HEK293 (cell line): ENCODE results near the gene TUBD1.

Source experiments
- CTCF ChIP-seq: fragments of 450-650 bp; formaldehyde crosslinking; IDR thresholded peaks from 2 replicates; pipeline ENCODE4 v1.5.1; 2016; ENCODE audit warnings: missing biosample characterization, missing genetic modification characterization
- PATZ1 ChIP-seq: fragments of 450-650 bp; formaldehyde crosslinking; IDR thresholded peaks from 2 replicates; pipeline ENCODE4 v1.5.1; 2016; ENCODE audit warnings: missing biosample characterization, missing genetic modification characterization
- SCRT2 ChIP-seq: fragments of 450-650 bp; formaldehyde crosslinking; IDR thresholded peaks from 2 replicates; pipeline ENCODE4 v1.5.1; 2016; ENCODE audit warnings: missing biosample characterization, missing genetic modification characterization
- ZNF138 ChIP-seq: fragments of 450-650 bp; formaldehyde crosslinking; IDR thresholded peaks from 2 replicates; pipeline ENCODE4 v1.5.1; 2016; ENCODE audit warnings: missing biosample characterization, missing genetic modification characterization, borderline replicate concordance
- ZNF529 ChIP-seq: fragments of 450-650 bp; formaldehyde crosslinking; IDR thresholded peaks from 2 replicates; pipeline ENCODE4 v1.5.1; 2017; ENCODE audit warnings: missing genetic modification characterization, missing biosample characterization; ENCODE audit not compliant: insufficient replicate concordance

- TF ChIP-seq PATZ1 (tag by site-specific recombination) (no peak), ZNF529 (no peak), SCRT2 (tag by site-specific recombination) (no peak), CTCF (tag by site-specific recombination) (no peak), ZNF138 (tag by site-specific recombination) (no peak)
These were observed 945 bp upstream of the TUBD1 start for GRCh38 chr17:59893676-59894100.
